Vagina (tissue), 2 donors: ENCODE results near the gene PTPRG.

Experiments
- POLR2A ChIP-seq, 2 donors: fragments of 450-650 bp; IDR thresholded peaks; one replicate each; pipeline ENCODE4 v1.6.1; 2017; ENCODE audit warnings: antibody characterized with exemption in 2 of 2, mild to moderate bottlenecking in 2 of 2, moderate library complexity in 2 of 2
- TF ChIP-seq, protein P1 (sequence below), 3 experiments: fragments of 450-650 bp in 2 of 3; fragments of 200-600 bp in 1 of 3; sonication (generic) in 1 of 3; IDR thresholded peaks; one replicate each; pipeline ENCODE4 v1.5.1; 2017 to 2019; ENCODE audit warnings: antibody characterized with exemption in 3 of 3, mild to moderate bottlenecking in 2 of 3, moderate library complexity in 2 of 3

DNA sequence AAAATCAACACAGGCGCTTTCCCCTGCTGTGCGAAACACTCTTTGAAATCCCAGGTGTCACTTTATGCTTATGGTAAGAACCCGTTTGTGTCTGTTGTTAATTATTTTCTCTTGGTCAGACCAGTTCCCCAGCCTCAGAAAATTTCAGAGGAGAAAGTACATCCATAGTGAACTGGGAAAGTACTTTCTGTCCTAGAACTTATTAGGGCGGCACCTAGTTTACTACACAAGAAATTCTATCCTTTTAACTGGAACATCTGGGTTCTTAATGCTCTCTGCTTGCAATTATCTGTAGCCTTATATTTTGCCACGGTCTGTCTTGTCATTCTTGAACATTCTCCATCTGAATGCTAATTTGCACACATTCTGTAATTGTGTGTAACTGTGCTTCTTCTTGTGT is 215.0 kb downstream of the PTPRG start:
- TF ChIP-seq, protein P1, sequence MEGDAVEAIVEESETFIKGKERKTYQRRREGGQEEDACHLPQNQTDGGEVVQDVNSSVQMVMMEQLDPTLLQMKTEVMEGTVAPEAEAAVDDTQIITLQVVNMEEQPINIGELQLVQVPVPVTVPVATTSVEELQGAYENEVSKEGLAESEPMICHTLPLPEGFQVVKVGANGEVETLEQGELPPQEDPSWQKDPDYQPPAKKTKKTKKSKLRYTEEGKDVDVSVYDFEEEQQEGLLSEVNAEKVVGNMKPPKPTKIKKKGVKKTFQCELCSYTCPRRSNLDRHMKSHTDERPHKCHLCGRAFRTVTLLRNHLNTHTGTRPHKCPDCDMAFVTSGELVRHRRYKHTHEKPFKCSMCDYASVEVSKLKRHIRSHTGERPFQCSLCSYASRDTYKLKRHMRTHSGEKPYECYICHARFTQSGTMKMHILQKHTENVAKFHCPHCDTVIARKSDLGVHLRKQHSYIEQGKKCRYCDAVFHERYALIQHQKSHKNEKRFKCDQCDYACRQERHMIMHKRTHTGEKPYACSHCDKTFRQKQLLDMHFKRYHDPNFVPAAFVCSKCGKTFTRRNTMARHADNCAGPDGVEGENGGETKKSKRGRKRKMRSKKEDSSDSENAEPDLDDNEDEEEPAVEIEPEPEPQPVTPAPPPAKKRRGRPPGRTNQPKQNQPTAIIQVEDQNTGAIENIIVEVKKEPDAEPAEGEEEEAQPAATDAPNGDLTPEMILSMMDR (IDR thresholded peaks at IDR 0.05): no peak
- TF ChIP-seq POLR2A (IDR thresholded peaks at IDR 0.05): no peak
